GM23338 (cell line): ENCODE data around the gene P2RY6. TPM values are rescaled to one million over a fixed set of nuclear protein-coding genes. Genes with fewer than 3 reads are reported as not detected.

Experiments
- ATAC-seq: fragments of 200-7000 bp; cut with Tn5 transposase; 3 replicates; pipeline ENCODE4 v1.9.1; 2020
- DNase-seq: peaks from one replicate; pipeline ENCODE4 v3.0.0-alpha.2; 2015; ENCODE audit warnings: low spot score
- H2AFZ ChIP-seq: fragments of 200-600 bp; sonication (generic); 2 replicates; pipeline ENCODE4 v1.8.0; 2016; ENCODE audit warnings: antibody characterized with exemption, mild to moderate bottlenecking, moderate library complexity
- H3F3A ChIP-seq: fragments of 200-600 bp; sonication (generic); replicated peaks from 2 replicates; pipeline ENCODE4 v1.8.0; 2017; ENCODE audit warnings: antibody characterized with exemption, mixed run types, low read depth
- H3K27ac ChIP-seq: fragments of 200-600 bp; sonication (generic); 2 replicates; pipeline ENCODE4 v1.6.1; 2016; ENCODE audit warnings: low read depth
- H3K27me3 ChIP-seq: fragments of 200-600 bp; sonication (generic); 2 replicates; pipeline ENCODE4 v1.8.0; 2016; ENCODE audit warnings: mild to moderate bottlenecking, mixed run types, moderate library complexity; ENCODE audit not compliant: insufficient read depth
- H3K36me3 ChIP-seq: fragments of 200-600 bp; sonication (generic); 2 replicates; pipeline ENCODE4 v1.8.0; 2016; ENCODE audit warnings: mild to moderate bottlenecking; ENCODE audit not compliant: insufficient read depth
- H3K4me1 ChIP-seq: fragments of 200-600 bp; sonication (generic); 2 replicates; pipeline ENCODE4 v1.8.0; 2016; ENCODE audit warnings: mild to moderate bottlenecking, moderate library complexity; ENCODE audit not compliant: insufficient read depth
- H3K4me2 ChIP-seq: fragments of 200-600 bp; sonication (generic); 2 replicates; pipeline ENCODE4 v1.7.1; 2017; ENCODE audit warnings: mixed run types
- H3K4me3 ChIP-seq: fragments of 200-600 bp; sonication (generic); 2 replicates; pipeline ENCODE4 v1.6.1; 2016; ENCODE audit warnings: mixed run types
- H3K79me2 ChIP-seq: fragments of 200-600 bp; sonication (generic); replicated peaks from 2 replicates; pipeline ENCODE4 v1.8.0; 2017; ENCODE audit warnings: mild to moderate bottlenecking; ENCODE audit not compliant: insufficient read depth
- H3K9me2 ChIP-seq: fragments of 200-600 bp; sonication (generic); 2 replicates; pipeline ENCODE4 v1.8.0; 2017; ENCODE audit not compliant: insufficient read depth
- H4K20me1 ChIP-seq: fragments of 200-600 bp; sonication (generic); replicated peaks from 2 replicates; pipeline ENCODE4 v1.8.0; 2017; ENCODE audit warnings: mild to moderate bottlenecking; ENCODE audit not compliant: insufficient read depth
- H3K27ac Mint-ChIP-seq: 2 replicates; pipeline ENCODE4 v1.8.0; 2020; ENCODE audit warnings: inconsistent platforms, mild to moderate bottlenecking, moderate library complexity, mixed read lengths
- H3K27me3 Mint-ChIP-seq: 3 replicates; pipeline ENCODE4 v1.8.0; 2022; ENCODE audit warnings: low read depth, mild to moderate bottlenecking, moderate library complexity, mixed read lengths, inconsistent platforms; ENCODE audit not compliant: insufficient read depth, poor library complexity
- H3K36me3 Mint-ChIP-seq: 3 replicates; pipeline ENCODE4 v1.8.0; 2021; ENCODE audit warnings: low read depth, mild to moderate bottlenecking, inconsistent platforms, moderate library complexity, mixed read lengths
- H3K4me1 Mint-ChIP-seq: 3 replicates; pipeline ENCODE4 v1.8.0; 2020; ENCODE audit warnings: mild to moderate bottlenecking, inconsistent platforms, mixed read lengths
- H3K4me3 Mint-ChIP-seq: 3 replicates; pipeline ENCODE4 v1.8.0; 2021; ENCODE audit warnings: moderate library complexity, mild to moderate bottlenecking, inconsistent platforms, mixed read lengths
- H3K9me3 Mint-ChIP-seq: 3 replicates; pipeline ENCODE4 v1.8.0; 2020; ENCODE audit warnings: moderate library complexity, mild to moderate bottlenecking, inconsistent platforms, mixed read lengths
- CREB1 ChIP-seq: fragments of 250-450 bp; sonication (Bioruptor Pico); IDR thresholded peaks from 2 replicates; pipeline ENCODE4 v1.5.0; 2020; ENCODE audit warnings: low read depth, mild to moderate bottlenecking, moderate library complexity
- CTCF ChIP-seq, 2 experiments: fragments of 200-600 bp in 1 of 2; sonication (generic) in 1 of 2; conservative IDR thresholded peaks; 2 replicates each; pipeline versions ENCODE4 v1.5.1 to v1.6.1; 2016 to 2017; ENCODE audit warnings: antibody characterized with exemption in 2 of 2, low read depth in 2 of 2, mild to moderate bottlenecking in 2 of 2, moderate library complexity in 1 of 2
- ETS1 ChIP-seq: IDR thresholded peaks from 2 replicates; pipeline ENCODE4 v1.6.1; 2016; ENCODE audit warnings: antibody characterized with exemption
- EZH2 ChIP-seq: fragments of 200-600 bp; sonication (generic); IDR thresholded peaks from one replicate; pipeline ENCODE4 v1.8.0; 2017; ENCODE audit warnings: antibody characterized with exemption, mild to moderate bottlenecking, low read depth; ENCODE audit not compliant: unreplicated experiment
- EZH2phosphoT487 ChIP-seq: fragments of 200-600 bp; sonication (generic); IDR thresholded peaks from one replicate; pipeline ENCODE4 v1.8.1; 2018; ENCODE audit warnings: antibody characterized with exemption; ENCODE audit not compliant: unreplicated experiment
- JUNB ChIP-seq: IDR thresholded peaks from one replicate; pipeline ENCODE4 v1.6.1; 2016; ENCODE audit warnings: antibody characterized with exemption; ENCODE audit not compliant: unreplicated experiment
- NANOG ChIP-seq: IDR thresholded peaks from 2 replicates; pipeline ENCODE4 v1.6.1; 2016; ENCODE audit warnings: antibody characterized with exemption, borderline replicate concordance
- POLR2AphosphoS5 ChIP-seq: IDR thresholded peaks from 2 replicates; pipeline ENCODE4 v1.6.1; 2016; ENCODE audit warnings: antibody characterized with exemption, low read depth
- REST ChIP-seq: IDR thresholded peaks from one replicate; pipeline ENCODE4 v1.6.1; 2018; ENCODE audit warnings: antibody characterized with exemption; ENCODE audit not compliant: unreplicated experiment
- STAT1 ChIP-seq: IDR thresholded peaks from one replicate; pipeline ENCODE4 v1.6.1; 2016; ENCODE audit warnings: antibody characterized with exemption; ENCODE audit not compliant: unreplicated experiment
- ZNF114 ChIP-seq: fragments of 250-450 bp; sonication (Bioruptor Pico); IDR thresholded peaks from 2 replicates; pipeline ENCODE4 v1.5.0; 2020; ENCODE audit warnings: mild to moderate bottlenecking, moderate library complexity
- ZNF331 ChIP-seq: fragments of 250-450 bp; sonication (Bioruptor Pico); IDR thresholded peaks from 2 replicates; pipeline ENCODE4 v1.5.0; 2020; ENCODE audit warnings: low read depth, mild to moderate bottlenecking, moderate library complexity
- ZNF462 ChIP-seq: fragments of 250-450 bp; sonication (Bioruptor Pico); IDR thresholded peaks from 2 replicates; pipeline ENCODE4 v1.5.0; 2020; ENCODE audit warnings: mild to moderate bottlenecking, moderate library complexity
- polyA plus RNA-seq: library from polyadenylated mRNA; unstranded; fragments of >200 nt; fragmentation: Nextera tagmentation; extraction: Ambion mirVana; gene quantifications from 2 replicates; pipeline ENCODE4 v1.2.1, GENCODE V29; 2016
- total RNA-seq: library from RNA; depleted of rRNA; stranded (reverse); fragments of >200 nt; shearing (Covaris generic); gene quantifications from 2 replicates; pipeline ENCODE4 v1.2.3, GENCODE V29; 2014

Gene P2RY6
- total and polyA plus RNA-seq, 2 experiments from 2014 or later, result not detected

- peak overlapping the region; percentile 98 for H2AFZ ChIP-seq
- H3K27ac ChIP-seq, result no peak overlapping the region
- H3K4me3 ChIP-seq, result peak overlapping the region; percentile 51; the same call in 1 of the 2 replicates
- no peaks in the 10 kb centered on the region for H4K20me1 ChIP-seq
- Mint-ChIP-seq H3K4me1 (peaks cover 32% of the 10 kb centered on the region), H3K27me3 (peaks cover 7% of the 10 kb centered on the region), H3K27ac (no peak overlapping the region), H3K9me3 (no peaks in the 10 kb centered on the region), H3K36me3 (no peaks in the 10 kb centered on the region), H3K4me3 (peak overlapping the region; percentile 47; the same call in 2 of the 3 replicates)
- peaks cover 10% of the 10 kb centered on the region; the same call in 1 of the 2 replicates for H3K4me1 ChIP-seq
- no peaks in the 10 kb centered on the region for H3K36me3 ChIP-seq
- H3K27me3 ChIP-seq, result no peaks in the 10 kb centered on the region
- ATAC-seq (no peak), DNase-seq (no peak)
- H3K4me2 ChIP-seq, result peak overlapping the region; percentile 74; the same call in 1 of the 2 replicates
- H3K9me2 ChIP-seq, result no peaks in the 10 kb centered on the region
- H3F3A ChIP-seq, result no peaks in the 10 kb centered on the region
- no peaks in the 10 kb centered on the region for H3K79me2 ChIP-seq
- no peak for TF ChIP-seq JUNB
- TF ChIP-seq ZNF331 (CRISPR knock-in tag), result no peak
- TF ChIP-seq REST, result no peak
- TF ChIP-seq EZH2phosphoT487, result no peak
- no peak for TF ChIP-seq NANOG
- no peak for TF ChIP-seq EZH2
- no peak for TF ChIP-seq ETS1
- no peak for TF ChIP-seq ZNF462 (CRISPR knock-in tag)
- no peak for TF ChIP-seq CREB1
- TF ChIP-seq CTCF (conservative IDR thresholded peaks at IDR 0.05; ENCODE audit: low read depth in 2 of 2), result no peak
- no peak for TF ChIP-seq POLR2AphosphoS5
- no peak for TF ChIP-seq STAT1
- TF ChIP-seq ZNF114, result no peak
Observed at GRCh38 chr11:73243093-73243485, 29.0 kb upstream of the P2RY6 start.
